Superior temporal gyrus (tissue), 1 donor: ENCODE data around the gene TYROBP.
"Not testable (repeated sequence)": the region's sequence is repeated elsewhere in the genome, so short reads cannot be mapped to it uniquely, and the experiment has no call there.

Experiments
- DNase-seq: peaks from one replicate; pipeline ENCODE4 v3.0.0-alpha.2; 2016; ENCODE audit errors: extremely low spot score

The TYROBP gene

GRCh38 chr19:35908010-35908441 is at the start of gene TYROBP:
Gene TYROBP (minus strand): TSS chr19:35908295. CDS start chr19:35908228, 67 bp downstream.
- DNase-seq, result no peak

GRCh38 chr19:35957411-35957810 is 49.3 kb upstream of the TYROBP start:
- not testable (repeated sequence) for DNase-seq

GRCh38 chr19:35955881-35956634 is 48.0 kb upstream of the TYROBP start:
- no peak for DNase-seq

- DNase-seq, result no peak
Measured at GRCh38 chr19:35949131-35949530, 41.0 kb upstream of the TYROBP start.

GRCh38 chr19:35946203-35946602 is 38.1 kb upstream of the TYROBP start:
- DNase-seq, result no peak

- no peak for DNase-seq
Measured at GRCh38 chr19:35945121-35945790, 37.2 kb upstream of the TYROBP start.

- no peak for DNase-seq
Measured at GRCh38 chr19:35944556-35944955, 36.5 kb upstream of the TYROBP start.

- DNase-seq, result no peak
Measured at GRCh38 chr19:35943321-35944301, 35.5 kb upstream of the TYROBP start.

GRCh38 chr19:35942235-35942634 is 34.1 kb upstream of the TYROBP start:
- DNase-seq, result no peak

GRCh38 chr19:35940839-35941238 is 32.7 kb upstream of the TYROBP start:
- DNase-seq, result no peak

GRCh38 chr19:35940078-35940775 is 32.1 kb upstream of the TYROBP start:
- no peak for DNase-seq

- DNase-seq, result no peak
Measured at GRCh38 chr19:35939307-35940077, 31.4 kb upstream of the TYROBP start.

GRCh38 chr19:35938282-35939224 is 30.5 kb upstream of the TYROBP start:
- no peak for DNase-seq

GRCh38 chr19:35937345-35938281 is 29.5 kb upstream of the TYROBP start:
- no peak for DNase-seq

- no peak for DNase-seq
Measured at GRCh38 chr19:35936738-35937268, 28.7 kb upstream of the TYROBP start.

GRCh38 chr19:35935911-35936737 is 28.0 kb upstream of the TYROBP start, which contains the start of gene LRFN3:
Gene LRFN3 (plus strand): TSS chr19:35936374. CDS start chr19:35939426, 3,052 bp downstream.
- DNase-seq, result peak; percentile 79
